Karpas-422 (cell line): ENCODE measurements around the gene TBC1D3D. TPM values are rescaled to one million over a fixed set of nuclear protein-coding genes. Genes with fewer than 3 reads are reported as not detected.
"Not testable (repeated sequence)": the region's sequence is repeated elsewhere in the genome, so short reads cannot be mapped to it uniquely, and the experiment has no call there.

Experiments
- DNase-seq: peaks from one replicate; pipeline ENCODE4 v3.0.0-alpha.2; 2015
- H2AFZ ChIP-seq: fragments of 200-600 bp; sonication (generic); 2 replicates; pipeline ENCODE4 v1.6.1; 2014; ENCODE audit warnings: antibody characterized with exemption, low read length, mixed read lengths
- H3K27ac ChIP-seq: fragments of 200-600 bp; sonication (generic); 2 replicates; pipeline ENCODE4 v1.5.1; 2014; ENCODE audit warnings: mild to moderate bottlenecking, low read length, moderate library complexity
- H3K27me3 ChIP-seq: fragments of 200-600 bp; sonication (generic); 2 replicates; pipeline ENCODE4 v1.6.1; 2014; ENCODE audit warnings: low read length, mixed read lengths
- H3K36me3 ChIP-seq: fragments of 200-600 bp; sonication (generic); 2 replicates; pipeline ENCODE4 v1.6.1; 2014; ENCODE audit warnings: low read length, mixed read lengths; ENCODE audit not compliant: insufficient read depth
- H3K4me1 ChIP-seq: fragments of 200-600 bp; sonication (generic); 2 replicates; pipeline ENCODE4 v1.6.1; 2014; ENCODE audit warnings: mild to moderate bottlenecking, low read length, mixed read lengths
- H3K4me2 ChIP-seq: fragments of 200-600 bp; sonication (generic); 2 replicates; pipeline ENCODE4 v1.6.1; 2014; ENCODE audit warnings: low read length, low read depth, mild to moderate bottlenecking; ENCODE audit not compliant: poor library complexity, severe bottlenecking
- H3K4me3 ChIP-seq: fragments of 200-600 bp; sonication (generic); 2 replicates; pipeline ENCODE4 v1.5.1; 2014; ENCODE audit warnings: mild to moderate bottlenecking, antibody characterized with exemption, low read length, mixed read lengths
- H3K79me2 ChIP-seq: fragments of 200-600 bp; sonication (generic); 2 replicates; pipeline ENCODE4 v1.6.1; 2014; ENCODE audit warnings: mild to moderate bottlenecking, low read length, mixed read lengths
- H3K9ac ChIP-seq: fragments of 200-600 bp; sonication (generic); 2 replicates; pipeline ENCODE4 v1.6.0; 2014; ENCODE audit warnings: low read length
- H3K9me2 ChIP-seq: fragments of 200-600 bp; sonication (generic), shearing (Covaris generic); replicated peaks from 2 replicates; pipeline ENCODE4 v1.6.0; 2014; ENCODE audit warnings: mild to moderate bottlenecking, low read length, moderate library complexity; ENCODE audit not compliant: insufficient read depth
- H3K9me3 ChIP-seq: fragments of 300-700, 200-600 bp; sonication (generic); 2 replicates; pipeline ENCODE4 v1.6.1; 2014; ENCODE audit warnings: low read length, mixed read lengths
- H4K20me1 ChIP-seq: fragments of 200-600 bp; sonication (generic); 2 replicates; pipeline ENCODE4 v1.6.1; 2014; ENCODE audit warnings: mild to moderate bottlenecking, antibody characterized with exemption, low read length, low read depth; ENCODE audit not compliant: insufficient read depth
- total RNA-seq: library from RNA; depleted of rRNA; stranded (reverse); fragments of >200 nt; shearing (Covaris generic); gene quantifications from 2 replicates; pipeline ENCODE4 v1.2.3, GENCODE V29; 2014; ENCODE audit warnings: low replicate concordance; rRNA removed

The TBC1D3D gene
- not detected in 2 replicates for total RNA-seq

DNA sequence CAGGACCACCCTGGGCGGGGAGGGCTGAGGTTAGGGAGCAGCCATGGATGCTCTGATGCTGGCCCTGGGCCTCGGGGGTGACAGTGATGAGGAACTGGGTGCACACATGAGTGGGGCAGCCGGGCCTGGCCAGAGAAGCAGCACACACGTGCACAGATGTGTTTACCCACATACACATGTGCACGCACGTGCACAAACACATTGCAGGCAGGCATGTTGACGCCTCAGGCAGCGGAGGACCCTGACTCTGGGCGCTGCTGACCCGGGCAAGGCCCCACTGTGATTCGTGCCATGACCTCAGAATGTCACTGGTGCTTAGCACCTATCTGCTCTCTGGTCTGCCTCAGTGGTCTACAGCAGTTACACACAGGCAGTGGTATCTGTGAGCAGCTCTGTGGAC, at the start of gene TBC1D3D:
Gene TBC1D3D, plus strand, starts transcription at position 301 of the 400 bp plus-strand sequence. CDS start 1,585 bp downstream, outside the sequence.
- H3K9me3 ChIP-seq, H3K27ac ChIP-seq, H3K27me3 ChIP-seq, H3K79me2 ChIP-seq, H2AFZ ChIP-seq, H3K4me1 ChIP-seq, H3K4me3 ChIP-seq, DNase-seq, H3K9me2 ChIP-seq, H3K9ac ChIP-seq, H3K36me3 ChIP-seq, H3K4me2 ChIP-seq, H4K20me1 ChIP-seq: not testable (repeated sequence)

- not testable (repeated sequence) for H3K9me2 ChIP-seq, H3K36me3 ChIP-seq, H3K4me1 ChIP-seq, H3K4me3 ChIP-seq, H3K27me3 ChIP-seq, H3K9me3 ChIP-seq, H3K79me2 ChIP-seq, H2AFZ ChIP-seq, H3K9ac ChIP-seq, H3K27ac ChIP-seq, DNase-seq, H3K4me2 ChIP-seq, H4K20me1 ChIP-seq
These were observed 14.8 kb upstream of the TBC1D3D start, which contains the start of gene TBC1D3L for GRCh38 chr17:37988960-37989359. Gene TBC1D3L (minus strand): TSS chr17:37989060. CDS start chr17:37987520, 1,540 bp downstream.

Other genes starting within 250 kb of the TBC1D3D start
- not detected in 2 replicates for gene TBC1D3K, start 79.6 kb upstream of the TBC1D3D start, total RNA-seq
- gene TBC1D3L, start 14.9 kb upstream of the TBC1D3D start, total RNA-seq, result 10.1 and 14.9 TPM in 2 replicates
- gene TBC1D3C, start 64.7 kb downstream of the TBC1D3D start, total RNA-seq, result not detected in 2 replicates
- gene TBC1D3E, start 124.0 kb downstream of the TBC1D3D start, total RNA-seq, result not detected in 2 replicates
- gene TBC1D3, start 188.6 kb downstream of the TBC1D3D start, total RNA-seq, result 2.1 and 2.8 TPM in 2 replicates